Ascending aorta (tissue), 2 donors: ENCODE results near the gene WAC. TPM values are rescaled to one million over a fixed set of nuclear protein-coding genes. Genes with fewer than 3 reads are reported as not detected.
"Not testable (repeated sequence)": the region's sequence is repeated elsewhere in the genome, so short reads cannot be mapped to it uniquely, and the experiment has no call there.

Source experiments
- DNase-seq, 2 donors: peaks; one replicate each; pipeline ENCODE4 v3.0.0-alpha.2; 2019; ENCODE audit warnings: low spot score in 2 of 2
- H3K27ac ChIP-seq, 2 donors: fragments of 200-600 bp; sonication (generic); one replicate each; pipeline ENCODE4 v1.5.1; 2016 to 2017; ENCODE audit warnings: mild to moderate bottlenecking in 1 of 2
- H3K27me3 ChIP-seq: fragments of 200-600 bp; sonication (generic); one replicate; pipeline ENCODE4 v1.5.1; 2017
- H3K36me3 ChIP-seq, 2 donors: fragments of 200-600 bp; sonication (generic); one replicate each; pipeline ENCODE4 v1.5.1; 2016
- H3K4me1 ChIP-seq, 2 donors: fragments of 200-600 bp; sonication (generic); one replicate each; pipeline ENCODE4 v1.5.1; 2016 to 2017; ENCODE audit warnings: mild to moderate bottlenecking in 1 of 2
- H3K4me3 ChIP-seq, 2 donors: fragments of 200-600 bp; sonication (generic); one replicate each; pipeline ENCODE4 v1.5.1; 2016 to 2017; ENCODE audit warnings: mild to moderate bottlenecking in 1 of 2
- H3K9me3 ChIP-seq, 2 donors: fragments of 200-600 bp; sonication (generic); one replicate each; pipeline ENCODE4 v1.5.1; 2016
- CTCF ChIP-seq, 3 experiments: fragments of 200-600 bp in 2 of 3; fragments of 450-650 bp in 1 of 3; sonication (generic) in 2 of 3; IDR thresholded peaks; one replicate each; pipeline ENCODE4 v1.5.1; 2016 to 2019; ENCODE audit warnings: antibody characterized with exemption in 3 of 3, mild to moderate bottlenecking in 1 of 3, moderate library complexity in 1 of 3
- intact Hi-C: fragments of 100-400 bp; cut with DNase I; formaldehyde crosslinking; loops from one replicate; pipeline ENCODE4 v1.15.1; 2023
- total RNA-seq: library from RNA; depleted of rRNA; stranded (reverse); fragments of >200 nt; gene quantifications from one replicate; pipeline ENCODE4 v1.1.0, GENCODE V29; 2016

Gene WAC
- total RNA-seq, 1 donor from 2014 or later, result 30.5 TPM

GRCh38 chr10:28505359-28505959 lies 27.5 kb upstream of the WAC start:
- H3K27ac ChIP-seq, result no peak overlapping the region
- intact Hi-C loops, result no loop called here
- H3K4me3 ChIP-seq, result no peak overlapping the region
- DNase-seq, result no peak
- TF ChIP-seq CTCF (IDR thresholded peaks at IDR 0.05), result no peak
- H3K9me3 ChIP-seq, result no peaks in the 10 kb centered on the region
- H3K27me3 ChIP-seq, result no peaks in the 10 kb centered on the region
- no peaks in the 10 kb centered on the region for H3K4me1 ChIP-seq
- H3K36me3 ChIP-seq, result no peaks in the 10 kb centered on the region

- Histone ChIP-seq H3K4me1 (no peaks in the 10 kb centered on the region), H3K4me3 (no peak overlapping the region), H3K27me3 (no peaks in the 10 kb centered on the region), H3K36me3 (no peaks in the 10 kb centered on the region), H3K27ac (no peak overlapping the region), H3K9me3 (no peaks in the 10 kb centered on the region)
- intact Hi-C loops, result no loop called here
- no peak for DNase-seq
- no peak for TF ChIP-seq CTCF (IDR thresholded peaks at IDR 0.05)
These were observed 24.5 kb upstream of the WAC start for GRCh38 chr10:28508304-28508925.

- DNase-seq, result no peak
- H3K4me3 ChIP-seq, result no peak overlapping the region
- no peak for TF ChIP-seq CTCF (IDR thresholded peaks at IDR 0.05)
- no peaks in the 10 kb centered on the region for H3K27me3 ChIP-seq
- intact Hi-C loops, result no loop called here
- no peaks in the 10 kb centered on the region for H3K36me3 ChIP-seq
- H3K9me3 ChIP-seq, result no peaks in the 10 kb centered on the region
- H3K27ac ChIP-seq, result no peak overlapping the region
- no peaks in the 10 kb centered on the region for H3K4me1 ChIP-seq
These were observed 23.6 kb upstream of the WAC start for GRCh38 chr10:28509286-28509685.

DNA sequence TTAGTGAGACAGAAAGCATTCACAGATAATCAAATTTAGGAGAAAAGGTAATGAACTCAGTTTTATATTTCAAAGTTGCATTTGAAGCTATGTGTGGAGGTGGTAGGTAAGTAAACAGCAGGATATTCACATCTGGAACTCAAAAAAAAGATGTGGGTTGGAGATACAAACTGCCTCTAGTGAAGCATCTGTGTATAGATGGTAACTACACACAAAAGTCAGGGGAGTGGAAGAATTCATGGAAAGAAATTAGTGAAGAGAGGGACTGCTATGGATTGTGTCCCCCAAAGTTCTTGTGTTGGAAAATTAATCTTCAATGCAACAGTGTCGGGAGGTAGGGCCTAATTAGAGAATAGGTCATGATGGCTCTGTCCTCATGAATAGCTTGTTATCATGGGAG lies 18.3 kb upstream of the WAC start:
- no peak for DNase-seq
- no peak overlapping the region for H3K27ac ChIP-seq
- H3K4me3 ChIP-seq, result no peak overlapping the region
- no peaks in the 10 kb centered on the region for H3K27me3 ChIP-seq
- no peaks in the 10 kb centered on the region for H3K4me1 ChIP-seq
- intact Hi-C loops, result no loop called here
- no peak for TF ChIP-seq CTCF (IDR thresholded peaks at IDR 0.05)
- peaks cover 0 to 17% of the 10 kb centered on the region in 2 donors for H3K9me3 ChIP-seq
- H3K36me3 ChIP-seq, result no peaks in the 10 kb centered on the region

GRCh38 chr10:28520346-28520745 lies 12.6 kb upstream of the WAC start:
- no peak overlapping the region for H3K27ac ChIP-seq
- H3K4me1 ChIP-seq, result no peaks in the 10 kb centered on the region
- peaks cover 0 to 52% of the 10 kb centered on the region in 2 donors for H3K9me3 ChIP-seq
- H3K4me3 ChIP-seq, result no peak overlapping the region
- no peaks in the 10 kb centered on the region for H3K27me3 ChIP-seq
- peaks cover 10 to 18% of the 10 kb centered on the region in 2 donors for H3K36me3 ChIP-seq
- DNase-seq, result no peak
- intact Hi-C loops, result no loop called here
- no peak for TF ChIP-seq CTCF (IDR thresholded peaks at IDR 0.05)

DNA sequence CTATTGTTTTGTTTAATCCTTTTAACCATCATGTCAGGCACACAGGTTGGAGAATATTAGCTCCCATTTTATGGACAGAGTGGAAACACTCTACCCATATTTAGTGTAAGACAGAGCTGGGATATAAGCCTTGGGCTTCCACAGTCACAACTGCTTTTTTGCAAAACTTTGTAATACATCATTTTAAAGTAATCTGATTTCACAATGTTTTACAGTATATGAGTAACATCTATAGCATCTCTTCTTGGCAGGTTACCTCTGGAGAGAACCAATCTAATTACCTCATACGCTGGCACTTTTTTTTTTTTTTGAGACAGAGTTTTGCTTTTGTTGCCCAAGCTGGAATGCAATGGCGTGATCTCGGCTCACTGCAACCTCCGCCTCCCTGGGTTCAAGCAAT lies 12.1 kb upstream of the WAC start:
- H3K27me3 ChIP-seq, DNase-seq, H3K4me3 ChIP-seq, H3K4me1 ChIP-seq, intact Hi-C loops, H3K27ac ChIP-seq: not testable (repeated sequence)
- H3K9me3 ChIP-seq, result peaks cover 0 to 52% of the 10 kb centered on the region in 2 donors
- peaks cover 10 to 23% of the 10 kb centered on the region in 2 donors for H3K36me3 ChIP-seq

DNA sequence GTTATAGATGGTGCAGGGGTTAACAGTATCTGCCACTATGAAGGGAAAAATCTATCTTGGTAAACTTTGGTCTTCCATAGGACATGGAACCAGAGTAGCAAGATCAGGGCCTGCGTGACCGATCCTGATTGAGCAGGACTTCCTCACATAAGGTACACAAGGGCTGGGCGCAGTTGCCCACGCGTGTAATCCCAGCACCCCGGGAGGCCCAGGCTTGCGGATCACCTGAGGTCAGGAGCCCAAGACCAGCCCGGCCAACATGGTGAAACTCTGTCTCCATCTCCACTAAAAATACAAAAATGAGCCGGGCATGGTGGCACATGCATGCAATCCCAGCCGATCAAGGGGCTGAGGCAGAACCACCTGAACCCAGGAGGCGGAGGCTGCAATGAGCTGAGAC lies 11.0 kb upstream of the WAC start:
- Histone ChIP-seq H3K9me3 (peaks cover 0 to 52% of the 10 kb centered on the region in 2 donors), H3K36me3 (peaks cover 10 to 27% of the 10 kb centered on the region in 2 donors)
- intact Hi-C loops, H3K27ac ChIP-seq, DNase-seq, H3K4me3 ChIP-seq, H3K4me1 ChIP-seq, H3K27me3 ChIP-seq: not testable (repeated sequence)
